NB4 (cell line): ENCODE results near the gene FAM107B.
"Not testable (repeated sequence)": the region's sequence is repeated elsewhere in the genome, so short reads cannot be mapped to it uniquely, and the experiment has no call there.

ENCODE experiments used
- DNase-seq: peaks from one replicate; pipeline ENCODE4 v3.0.0; 2010; ENCODE audit warnings: low read depth
- H3K4me3 ChIP-seq: one replicate; pipeline ENCODE4 v1.5.1; 2011; ENCODE audit warnings: mild to moderate bottlenecking, low read depth, low read length, moderate library complexity
- CTCF ChIP-seq: IDR thresholded peaks from one replicate; pipeline ENCODE4 v1.5.1; 2012; ENCODE audit warnings: low read depth, low read length
- MYC ChIP-seq: IDR thresholded peaks from 2 replicates; pipeline ENCODE4 v1.6.1; 2011; ENCODE audit warnings: low read depth, low read length
- POLR2A ChIP-seq: IDR thresholded peaks from 2 replicates; pipeline ENCODE4 v1.6.1; 2011; ENCODE audit warnings: mild to moderate bottlenecking; ENCODE audit not compliant: insufficient read length; ENCODE audit errors: extremely low read depth
- TF ChIP-seq, protein P1 (sequence below): IDR thresholded peaks from 2 replicates; pipeline ENCODE4 v1.6.1; 2011; ENCODE audit warnings: low read depth, low read length

The FAM107B gene

GRCh38 chr10:14595526-14596182 is 179.0 kb downstream of the FAM107B start:
- DNase-seq, result no peak
- TF ChIP-seq, protein P1, sequence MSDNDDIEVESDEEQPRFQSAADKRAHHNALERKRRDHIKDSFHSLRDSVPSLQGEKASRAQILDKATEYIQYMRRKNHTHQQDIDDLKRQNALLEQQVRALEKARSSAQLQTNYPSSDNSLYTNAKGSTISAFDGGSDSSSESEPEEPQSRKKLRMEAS, result no peak
- TF ChIP-seq POLR2A (no peak), CTCF (no peak), MYC (no peak)
- no peak overlapping the region for H3K4me3 ChIP-seq

- no peak for DNase-seq
- no peak overlapping the region for H3K4me3 ChIP-seq
- no peak for TF ChIP-seq MYC
- TF ChIP-seq CTCF, result no peak
- TF ChIP-seq, protein P1, result no peak
- no peak for TF ChIP-seq POLR2A
Measured at GRCh38 chr10:14594878-14595525, 179.7 kb downstream of the FAM107B start.

GRCh38 chr10:14593806-14594205 is 180.9 kb downstream of the FAM107B start:
- TF ChIP-seq, protein P1, result no peak
- TF ChIP-seq MYC (no peak), CTCF (no peak), POLR2A (no peak)
- no peak overlapping the region for H3K4me3 ChIP-seq
- DNase-seq, result no peak

GRCh38 chr10:14592566-14592965 is 182.1 kb downstream of the FAM107B start:
- no peak for TF ChIP-seq MYC
- TF ChIP-seq, protein P1, result no peak
- no peak for TF ChIP-seq CTCF
- TF ChIP-seq POLR2A, result no peak
- no peak for DNase-seq
- no peak overlapping the region for H3K4me3 ChIP-seq

GRCh38 chr10:14592026-14592425 is 182.7 kb downstream of the FAM107B start:
- DNase-seq, result no peak
- H3K4me3 ChIP-seq, result no peak overlapping the region
- TF ChIP-seq POLR2A (no peak), CTCF (no peak), MYC (no peak)
- TF ChIP-seq, protein P1, result no peak

DNA sequence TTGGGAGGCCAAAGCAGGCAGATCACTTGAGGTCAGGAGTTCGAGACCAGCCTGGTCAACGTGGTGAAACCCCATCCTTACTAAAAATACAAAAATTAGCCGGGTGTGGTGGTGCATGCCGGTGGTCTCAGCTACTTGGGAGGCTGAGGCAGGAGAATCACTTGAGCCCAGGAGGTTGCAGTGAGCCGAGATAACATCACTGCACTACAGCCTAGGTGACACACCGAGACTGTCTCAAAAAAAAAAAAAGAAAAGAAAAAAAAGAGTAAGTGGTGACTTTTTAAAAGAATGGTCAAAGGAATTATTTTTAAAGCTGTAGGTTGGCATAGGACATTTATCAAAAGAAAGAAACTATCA is 185.8 kb downstream of the FAM107B start:
- not testable (repeated sequence) for DNase-seq, H3K4me3 ChIP-seq
